GM12878 (cell line): Measurements from ENCODE around the gene MTMR1. TPM values are rescaled to one million over a fixed set of nuclear protein-coding genes. Genes with fewer than 3 reads are reported as not detected.

Experiments
- ATAC-seq: fragments of 200-7000 bp; cut with Tn5 transposase; 3 replicates; pipeline ENCODE4 v1.9.1; 2020; ENCODE audit warnings: mild to moderate bottlenecking, moderate library complexity
- BruUV-seq: library from RNA; stranded (reverse); fragments of 400-500 nt; replicated peaks from 2 replicates; lab custom pipeline; 2021; lab: Mats Ljungman, UMichigan
- CTCF ChIA-PET: fragments of 300-600 bp; sonication (Branson Sonifier 250); formaldehyde crosslinking; extraction: SDS; loops from one replicate; lab custom pipeline; 2021; ENCODE audit warnings: inconsistent platforms; lab: Yijun Ruan, JAX
- POLR2A ChIA-PET: fragments of 350-600 bp; formaldehyde crosslinking; extraction: SDS; loops from one replicate; lab custom pipeline; 2021; ENCODE audit warnings: inconsistent platforms; lab: Charles Lee
- RAD21 ChIA-PET: fragments of 300-600 bp; sonication (Branson Sonifier 250); formaldehyde crosslinking; loops from one replicate; lab custom pipeline; 2023; ENCODE audit warnings: antibody characterized with exemption; ENCODE audit not compliant: unreplicated experiment; lab: Charles Lee
- SMC1A ChIA-PET: fragments of 300-600 bp; sonication (Branson Sonifier 250); formaldehyde crosslinking; loops from one replicate; lab custom pipeline; 2023; ENCODE audit not compliant: unreplicated experiment, uncharacterized antibody; lab: Charles Lee
- DNase-seq: peaks from one replicate; pipeline ENCODE4 v3.0.0-alpha.2; 2011; ENCODE audit warnings: low read depth, low spot score
- FAIRE-seq: peaks from 3 replicates; lab custom pipeline; 2011; peaks lifted over from hg19 to GRCh38; lab: Jason Lieb, UNC
- H2AFZ ChIP-seq: 2 replicates; pipeline ENCODE4 v1.6.0; 2011; ENCODE audit warnings: low read depth, low read length, control low read depth; ENCODE audit not compliant: control insufficient read depth
- H3K27ac ChIP-seq: 2 replicates; pipeline ENCODE4 v1.5.1; 2011; ENCODE audit warnings: control low read depth; ENCODE audit not compliant: control insufficient read depth, insufficient read depth
- H3K27me3 ChIP-seq, 2 experiments: replicated peaks in 1 of 2; 2 replicates each; pipeline versions ENCODE4 v1.6.0 to v1.6.1; 2011; ENCODE audit warnings: low read length in 1 of 2; ENCODE audit not compliant: control insufficient read depth in 2 of 2, insufficient read depth in 2 of 2
- H3K36me3 ChIP-seq, 2 experiments: 2 replicates each; pipeline ENCODE4 v1.5.1; 2011; ENCODE audit warnings: low read length in 1 of 2; ENCODE audit not compliant: control insufficient read depth in 2 of 2, insufficient read depth in 2 of 2
- H3K4me1 ChIP-seq: 2 replicates; pipeline ENCODE4 v1.6.1; 2011; ENCODE audit warnings: mild to moderate bottlenecking, low read length, moderate library complexity, mixed read lengths; ENCODE audit not compliant: control insufficient read depth, insufficient read depth
- H3K4me2 ChIP-seq: 2 replicates; pipeline ENCODE4 v1.6.0; 2011; ENCODE audit warnings: control low read depth; ENCODE audit not compliant: control insufficient read depth, insufficient read depth
- H3K4me3 ChIP-seq: fragments of 200-600 bp; sonication (generic); 2 replicates; pipeline ENCODE4 v1.5.1; 2016
- H3K79me2 ChIP-seq: 2 replicates; pipeline ENCODE4 v1.6.0; 2011; ENCODE audit warnings: low read length; ENCODE audit not compliant: control insufficient read depth, insufficient read depth
- H3K9ac ChIP-seq: 2 replicates; pipeline ENCODE4 v1.8.0; 2011; ENCODE audit warnings: low read length, control low read depth, mixed read lengths; ENCODE audit not compliant: control insufficient read depth, insufficient read depth
- H3K9me3 ChIP-seq: replicated peaks from 3 replicates; pipeline ENCODE4 v1.5.1; 2011; ENCODE audit warnings: mild to moderate bottlenecking, low read length; ENCODE audit not compliant: control insufficient read depth, insufficient read depth
- H4K20me1 ChIP-seq: 2 replicates; pipeline ENCODE4 v1.6.0; 2011; ENCODE audit not compliant: control insufficient read depth, insufficient read depth
- BCL11A ChIP-seq: IDR thresholded peaks from 2 replicates; pipeline ENCODE4 v1.6.1; 2011; ENCODE audit warnings: low read depth, low read length
- CBFB ChIP-seq: IDR thresholded peaks from 2 replicates; pipeline ENCODE4 v1.6.1; 2016; ENCODE audit warnings: antibody characterized with exemption, low read depth
- HDAC6 ChIP-seq: fragments of 200-600 bp; sonication (generic); IDR thresholded peaks from one replicate; pipeline ENCODE4 v1.8.0; 2017; ENCODE audit warnings: antibody characterized with exemption; ENCODE audit not compliant: unreplicated experiment
- IKZF2 ChIP-seq, 2 experiments: fragments of 450-650 bp; IDR thresholded peaks; 2 replicates each; pipeline ENCODE4 v1.6.1; 2017; ENCODE audit warnings: mild to moderate bottlenecking in 2 of 2, moderate library complexity in 2 of 2
- LARP7 ChIP-seq: fragments of 450-650 bp; IDR thresholded peaks from 2 replicates; pipeline ENCODE4 v1.6.1; 2017; ENCODE audit warnings: mild to moderate bottlenecking
- NFXL1 ChIP-seq: fragments of 450-650 bp; IDR thresholded peaks from 2 replicates; pipeline ENCODE4 v1.6.1; 2017; ENCODE audit warnings: antibody characterized with exemption, mild to moderate bottlenecking, borderline replicate concordance
- PAX5 ChIP-seq: IDR thresholded peaks from 2 replicates; pipeline ENCODE4 v1.6.1; 2011; ENCODE audit warnings: low read depth, low read length, borderline replicate concordance
- RBBP5 ChIP-seq: fragments of 200-600 bp; sonication (generic); conservative IDR thresholded peaks from 2 replicates; pipeline ENCODE4 v1.6.1; 2016
- SUPT20H ChIP-seq: IDR thresholded peaks from 2 replicates; pipeline ENCODE4 v1.6.1; 2011; ENCODE audit warnings: low read depth, mild to moderate bottlenecking, low read length, moderate library complexity, borderline replicate concordance; ENCODE audit not compliant: control insufficient read depth
- USF1 ChIP-seq: IDR thresholded peaks from 2 replicates; pipeline ENCODE4 v1.6.1; 2011; ENCODE audit warnings: borderline replicate concordance, low read depth, mild to moderate bottlenecking, moderate library complexity, mixed read lengths, low read length; ENCODE audit not compliant: insufficient read depth; ENCODE audit errors: extremely low read length
- USF2 ChIP-seq: IDR thresholded peaks from 2 replicates; pipeline ENCODE4 v1.6.1; 2011; ENCODE audit warnings: low read depth, low read length, improper control_type of control experiment, borderline replicate concordance
- ZBTB11 ChIP-seq: fragments of 450-650 bp; formaldehyde crosslinking; IDR thresholded peaks from 2 replicates; pipeline ENCODE4 v1.5.0; 2022; ENCODE audit warnings: mild to moderate bottlenecking, missing genetic modification characterization
- ZNF384 ChIP-seq: IDR thresholded peaks from 2 replicates; pipeline ENCODE4 v1.6.1; 2012; ENCODE audit warnings: low read depth, mild to moderate bottlenecking, low read length, improper control_type of control experiment, borderline replicate concordance
- WGBS: methylation state at CpG from one replicate; pipeline ENCODE4 v1.1.6; 2016; ENCODE audit warnings: low lambda C conversion rate; ENCODE audit not compliant: insufficient replicate concordance, insufficient coverage; ENCODE audit errors: missing lambda C conversion rate; 5-methylcytosine and 5-hydroxymethylcytosine counted together
- in situ Hi-C: fragments of 300-500 bp; cut with MboI; formaldehyde crosslinking; loops from 9 replicates; pipeline ENCODE4 v1.14.3; 2018; ENCODE audit warnings: mixed read lengths
- intact Hi-C: fragments of 100-400 bp; cut with micrococcal nuclease; formaldehyde crosslinking; loops from one replicate; pipeline ENCODE4 v1.14.2; 2022; ENCODE audit not compliant: unreplicated experiment
- polyA plus RNA-seq, 11 experiments: library from polyadenylated mRNA; depleted of rRNA in 4 of 11; unstranded in 6 of 11; stranded (reverse) in 5 of 11; fragments of >200 nt; fragmentation: Nextera tagmentation in 4 of 11; fragmentation: Illumina TruSeq in 1 of 11; extraction: Ambion mirVana in 4 of 11; extraction: Trizol in 1 of 11; gene quantifications; 1 replicate in 1 of 11; 2 replicates in 10 of 11; pipeline versions ENCODE4 v1.2.1 to v1.2.3, GENCODE V29; 2011 to 2016; ENCODE audit warnings: inconsistent platforms in 2 of 11, missing spikeins in 2 of 11, low read depth in 1 of 11
- total RNA-seq, 4 experiments: library from RNA; depleted of rRNA in 3 of 4; stranded (reverse); fragments of >200 nt in 3 of 4; fragmentation: Illumina TruSeq in 1 of 4; extraction: Trizol in 1 of 4; gene quantifications; 2 replicates each; pipeline versions ENCODE4 v1.2.1 to v1.2.3, GENCODE V29; 2013 to 2021

Gene MTMR1
- total and polyA plus RNA-seq, 10 of the 15 experiments (the other 5 are each of a cell fraction or from before 2014, with no cell fraction given) = 1.2 to 32.2 (median 22.9) TPM

- 64% methylated on average over 1 of the region's 1 CpG for WGBS
- BruUV-seq = no TSS peak
Observed at GRCh38 chrX:150806827-150807226, 113.6 kb downstream of the MTMR1 start.

GRCh38 chrX:150813922-150814321, 120.7 kb downstream of the MTMR1 start:
- ChIA-PET RAD21 (no interaction called here), CTCF (no interaction called here), POLR2A (no interaction called here), SMC1A (no interaction called here)
- Histone ChIP-seq H3K4me1 (no peaks in the 10 kb centered on the region), H3K9me3 (no peaks in the 10 kb centered on the region; the same call in 1 of the 3 replicates), H4K20me1 (no peaks in the 10 kb centered on the region), H3K36me3 (peaks cover 0 to 2% of the 10 kb centered on the region in 2 experiments; a peak in 1 of 4 replicates), H2AFZ (no peak overlapping the region), H3K9ac (no peak overlapping the region), H3K79me2 (no peaks in the 10 kb centered on the region), H3K4me2 (no peak overlapping the region), H3K27ac (no peak overlapping the region), H3K27me3 (no peaks in the 10 kb centered on the region), H3K4me3 (no peak overlapping the region)
- FAIRE-seq = no peak
- ATAC-seq = no peak
- intact Hi-C loops (no loop called here), in situ Hi-C loops (no loop called here)
- 57% methylated on average over 5 of the region's 5 CpGs for WGBS
- BruUV-seq = no TSS peak
- no peak for DNase-seq
- no peak for TF ChIP-seq USF2
- no peak for TF ChIP-seq RBBP5
- TF ChIP-seq IKZF2 (IDR thresholded peaks at IDR 0.05) = no peak
- TF ChIP-seq LARP7 = no peak
- TF ChIP-seq ZBTB11 = no peak
- no peak for TF ChIP-seq ZNF384
- no peak for TF ChIP-seq HDAC6
- TF ChIP-seq USF1 = no peak
- no peak for TF ChIP-seq NFXL1
- TF ChIP-seq CBFB = no peak

More at GRCh38 chrX:150806827-150807226, 113.6 kb downstream of the MTMR1 start:
- H3K9me3 ChIP-seq = no peaks in the 10 kb centered on the region
- no peaks in the 10 kb centered on the region for H3K36me3 ChIP-seq
- no peaks in the 10 kb centered on the region for H4K20me1 ChIP-seq
- H3K4me1 ChIP-seq = no peaks in the 10 kb centered on the region
- FAIRE-seq (no peak), ATAC-seq (no peak), DNase-seq (no peak)
- no peak overlapping the region for H3K4me3 ChIP-seq
- ChIA-PET POLR2A (no interaction called here), SMC1A (no interaction called here), CTCF (no interaction called here), RAD21 (no interaction called here)
- H3K9ac ChIP-seq = no peak overlapping the region
- intact Hi-C loops (no loop called here), in situ Hi-C loops (no loop called here)
- no peak overlapping the region for H3K4me2 ChIP-seq
- TF ChIP-seq NFXL1 (no peak), PAX5 (no peak), SUPT20H (no peak), BCL11A (no peak)
- no peak overlapping the region for H2AFZ ChIP-seq
- no peaks in the 10 kb centered on the region for H3K79me2 ChIP-seq
- H3K27ac ChIP-seq = no peak overlapping the region
- no peaks in the 10 kb centered on the region for H3K27me3 ChIP-seq
